Measurements from ENCODE around the gene DLK1.
A peak's percentile ranks its signal among the peaks of the same experiment; 100 is the strongest.

DLK1 gene

GRCh38 chr14:100750762-100751699, 24.3 kb downstream of the DLK1 start:
- no peak overlapping the region for H2AK5ac ChIP-seq (ENCODE audit: low read length, severe bottlenecking)
- WGBS: 91% methylated on average over 17 of the region's 17 CpGs
- H3K14ac ChIP-seq (ENCODE audit: low read length in 2 of 2): no peak overlapping the region
- H2BK12ac ChIP-seq (ENCODE audit: low read length in 2 of 2): no peak overlapping the region
- H3K36me3 ChIP-seq (ENCODE audit: control insufficient read depth in 1 of 2, insufficient read depth in 2 of 2, low read depth in 1 of 2, low read length in 2 of 2): no peaks in the 10 kb centered on the region
- H3K27me3 ChIP-seq (ENCODE audit: control insufficient read depth in 1 of 2, insufficient read depth in 1 of 2, low read length in 2 of 2): peaks cover 0 to 9% of the 10 kb centered on the region in 2 experiments
- H3K79me1 ChIP-seq (replicated peaks; ENCODE audit: low read length, poor library complexity, severe bottlenecking): no peaks in the 10 kb centered on the region
- H3K23ac ChIP-seq (ENCODE audit: low read length in 2 of 2): no peak overlapping the region
- no peak overlapping the region for H4K91ac ChIP-seq (ENCODE audit: low read length)
- no peak for DNase-seq
- no peaks in the 10 kb centered on the region for H3K9me3 ChIP-seq (ENCODE audit: control insufficient read depth, low read length)
- no peak overlapping the region for H3K18ac ChIP-seq (ENCODE audit: low read depth in 1 of 2, low read length in 2 of 2)
- no peak overlapping the region for H3K4me3 ChIP-seq (ENCODE audit: insufficient read depth in 1 of 2, low read depth in 1 of 2, low read length in 2 of 2)
- H3K4me2 ChIP-seq (ENCODE audit: low read length, poor library complexity, severe bottlenecking): no peak overlapping the region
- H2BK5ac ChIP-seq (ENCODE audit: low read depth, low read length, poor library complexity, severe bottlenecking): no peak overlapping the region
- no peak overlapping the region for H2AFZ ChIP-seq (ENCODE audit: low read depth, low read length)
- H2BK15ac ChIP-seq (ENCODE audit: low read depth, poor library complexity, severe bottlenecking): no peak overlapping the region
- H3K4me1 ChIP-seq (ENCODE audit: control insufficient read depth, insufficient read depth, low read depth, low read length): peaks cover 3% of the 10 kb centered on the region
- H3K27ac ChIP-seq (ENCODE audit: low read length, poor library complexity, severe bottlenecking): no peak overlapping the region
- H2BK120ac ChIP-seq (ENCODE audit: low read depth, low read length): no peak overlapping the region
- H3K9ac ChIP-seq (ENCODE audit: low read length): no peak overlapping the region
- no peak overlapping the region for H4K8ac ChIP-seq (ENCODE audit: low read length)
- H3K4ac ChIP-seq (ENCODE audit: low read depth in 1 of 2, low read length in 2 of 2): no peak overlapping the region

GRCh38 chr14:100754020-100754419, 27.3 kb downstream of the DLK1 start:
- Histone ChIP-seq H3K79me1 (replicated peaks; ENCODE audit: low read length, poor library complexity, severe bottlenecking) (no peaks in the 10 kb centered on the region), H3K9ac (ENCODE audit: low read length) (no peak overlapping the region), H2BK15ac (ENCODE audit: low read depth, poor library complexity, severe bottlenecking) (no peak overlapping the region), H2BK12ac (ENCODE audit: low read length in 2 of 2) (no peak overlapping the region), H3K18ac (ENCODE audit: low read depth in 1 of 2, low read length in 2 of 2) (no peak overlapping the region), H2BK5ac (ENCODE audit: low read depth, low read length, poor library complexity, severe bottlenecking) (no peak overlapping the region), H4K8ac (ENCODE audit: low read length) (no peak overlapping the region), H3K4ac (ENCODE audit: low read depth in 1 of 2, low read length in 2 of 2) (no peak overlapping the region), H3K4me2 (ENCODE audit: low read length, poor library complexity, severe bottlenecking) (no peak overlapping the region), H4K91ac (ENCODE audit: low read length) (no peak overlapping the region), H3K27me3 (ENCODE audit: control insufficient read depth in 1 of 2, insufficient read depth in 1 of 2, low read length in 2 of 2) (peaks cover 0 to 9% of the 10 kb centered on the region in 2 experiments), H3K9me3 (ENCODE audit: control insufficient read depth, low read length) (no peaks in the 10 kb centered on the region), H2AFZ (ENCODE audit: low read depth, low read length) (no peak overlapping the region), H3K23ac (ENCODE audit: low read length in 2 of 2) (no peak overlapping the region), H3K27ac (ENCODE audit: low read length, poor library complexity, severe bottlenecking) (no peak overlapping the region), H3K36me3 (ENCODE audit: control insufficient read depth in 1 of 2, insufficient read depth in 2 of 2, low read depth in 1 of 2, low read length in 2 of 2) (no peaks in the 10 kb centered on the region), H3K4me3 (ENCODE audit: insufficient read depth in 1 of 2, low read depth in 1 of 2, low read length in 2 of 2) (no peak overlapping the region), H2AK5ac (ENCODE audit: low read length, severe bottlenecking) (no peak overlapping the region), H3K14ac (ENCODE audit: low read length in 2 of 2) (no peak overlapping the region), H2BK120ac (ENCODE audit: low read depth, low read length) (no peak overlapping the region), H3K4me1 (ENCODE audit: control insufficient read depth, insufficient read depth, low read depth, low read length) (no peaks in the 10 kb centered on the region)
- 70% methylated on average over 1 of the region's 1 CpG for WGBS
- no peak for DNase-seq

- 50% methylated on average over 1 of the region's 1 CpG for WGBS
- H4K91ac ChIP-seq (ENCODE audit: low read length): no peak overlapping the region
- H3K9me3 ChIP-seq (ENCODE audit: control insufficient read depth, low read length): no peaks in the 10 kb centered on the region
- no peak overlapping the region for H2BK5ac ChIP-seq (ENCODE audit: low read depth, low read length, poor library complexity, severe bottlenecking)
- H2BK12ac ChIP-seq (ENCODE audit: low read length in 2 of 2): no peak overlapping the region
- peak; percentile 42 for DNase-seq
- H3K4me1 ChIP-seq (ENCODE audit: control insufficient read depth, insufficient read depth, low read depth, low read length): no peaks in the 10 kb centered on the region
- H2BK120ac ChIP-seq (ENCODE audit: low read depth, low read length): no peak overlapping the region
- no peak overlapping the region for H2AK5ac ChIP-seq (ENCODE audit: low read length, severe bottlenecking)
- H3K27ac ChIP-seq (ENCODE audit: low read length, poor library complexity, severe bottlenecking): no peak overlapping the region
- no peak overlapping the region for H3K9ac ChIP-seq (ENCODE audit: low read length)
- H3K4me2 ChIP-seq (ENCODE audit: low read length, poor library complexity, severe bottlenecking): no peak overlapping the region
- no peak overlapping the region for H3K14ac ChIP-seq (ENCODE audit: low read length in 2 of 2)
- H3K18ac ChIP-seq (ENCODE audit: low read depth in 1 of 2, low read length in 2 of 2): no peak overlapping the region
- no peaks in the 10 kb centered on the region for H3K79me1 ChIP-seq (replicated peaks; ENCODE audit: low read length, poor library complexity, severe bottlenecking)
- H2BK15ac ChIP-seq (ENCODE audit: low read depth, poor library complexity, severe bottlenecking): no peak overlapping the region
- peaks cover 0 to 9% of the 10 kb centered on the region in 2 experiments for H3K27me3 ChIP-seq (ENCODE audit: control insufficient read depth in 1 of 2, insufficient read depth in 1 of 2, low read length in 2 of 2)
- H2AFZ ChIP-seq (ENCODE audit: low read depth, low read length): no peak overlapping the region
- no peak overlapping the region for H4K8ac ChIP-seq (ENCODE audit: low read length)
- no peak overlapping the region for H3K4ac ChIP-seq (ENCODE audit: low read depth in 1 of 2, low read length in 2 of 2)
- no peak overlapping the region for H3K4me3 ChIP-seq (ENCODE audit: insufficient read depth in 1 of 2, low read depth in 1 of 2, low read length in 2 of 2)
- no peak overlapping the region for H3K23ac ChIP-seq (ENCODE audit: low read length in 2 of 2)
- H3K36me3 ChIP-seq (ENCODE audit: control insufficient read depth in 1 of 2, insufficient read depth in 2 of 2, low read depth in 1 of 2, low read length in 2 of 2): no peaks in the 10 kb centered on the region
Observed at GRCh38 chr14:100755649-100756048, 29.0 kb downstream of the DLK1 start.

- Histone ChIP-seq H3K36me3 (ENCODE audit: control insufficient read depth in 1 of 2, insufficient read depth in 2 of 2, low read depth in 1 of 2, low read length in 2 of 2) (no peaks in the 10 kb centered on the region), H3K79me1 (replicated peaks; ENCODE audit: low read length, poor library complexity, severe bottlenecking) (no peaks in the 10 kb centered on the region), H3K4me2 (ENCODE audit: low read length, poor library complexity, severe bottlenecking) (no peak overlapping the region), H2AK5ac (ENCODE audit: low read length, severe bottlenecking) (no peak overlapping the region), H2BK120ac (ENCODE audit: low read depth, low read length) (no peak overlapping the region), H3K9ac (ENCODE audit: low read length) (no peak overlapping the region), H3K9me3 (ENCODE audit: control insufficient read depth, low read length) (no peaks in the 10 kb centered on the region), H3K23ac (ENCODE audit: low read length in 2 of 2) (no peak overlapping the region), H4K8ac (ENCODE audit: low read length) (no peak overlapping the region), H3K27ac (ENCODE audit: low read length, poor library complexity, severe bottlenecking) (no peak overlapping the region), H4K91ac (ENCODE audit: low read length) (no peak overlapping the region), H3K14ac (ENCODE audit: low read length in 2 of 2) (no peak overlapping the region), H2BK15ac (ENCODE audit: low read depth, poor library complexity, severe bottlenecking) (no peak overlapping the region), H2AFZ (ENCODE audit: low read depth, low read length) (no peak overlapping the region), H3K18ac (ENCODE audit: low read depth in 1 of 2, low read length in 2 of 2) (peak overlapping the region in 1 of 2 experiments; percentile 30), H3K4me1 (ENCODE audit: control insufficient read depth, insufficient read depth, low read depth, low read length) (no peaks in the 10 kb centered on the region), H2BK12ac (ENCODE audit: low read length in 2 of 2) (no peak overlapping the region), H3K27me3 (ENCODE audit: control insufficient read depth in 1 of 2, insufficient read depth in 1 of 2, low read length in 2 of 2) (peaks cover 3 to 21% of the 10 kb centered on the region in 2 experiments), H3K4me3 (ENCODE audit: insufficient read depth in 1 of 2, low read depth in 1 of 2, low read length in 2 of 2) (no peak overlapping the region), H2BK5ac (ENCODE audit: low read depth, low read length, poor library complexity, severe bottlenecking) (no peak overlapping the region), H3K4ac (ENCODE audit: low read depth in 1 of 2, low read length in 2 of 2) (no peak overlapping the region)
- peak; percentile 96 for DNase-seq
- 46% methylated on average over 1 of the region's 3 CpGs for WGBS
Observed at GRCh38 chr14:100761481-100761880, 34.8 kb downstream of the DLK1 start.

All from mesenchymal stem cell (in vitro differentiated cells and primary cell).